ENCODE measurements around the gene LRRK1.

Gene LRRK1

GRCh38 chr15:100940767-100941379 lies 21.7 kb downstream of the LRRK1 start:
- no peak overlapping the region for H3K27ac ChIP-seq (ENCODE audit: low read length)
- H3K4me1 ChIP-seq (ENCODE audit: control insufficient read depth, insufficient read depth, low read length), result no peaks in the 10 kb centered on the region
- H3K36me3 ChIP-seq (ENCODE audit: control insufficient read depth in 2 of 2, insufficient read depth in 2 of 2, low read length in 2 of 2), result no peaks in the 10 kb centered on the region
- H3K9ac ChIP-seq (ENCODE audit: low read length in 2 of 2), result no peak overlapping the region
- H3K4me3 ChIP-seq (ENCODE audit: low read length in 2 of 2), result no peak overlapping the region
- H3K9me3 ChIP-seq (ENCODE audit: control insufficient read depth in 2 of 2, low read length in 2 of 2), result peaks cover 0 to 5% of the 10 kb centered on the region in 2 donors
- no peaks in the 10 kb centered on the region for H3K27me3 ChIP-seq (ENCODE audit: control insufficient read depth in 1 of 2, insufficient read depth in 2 of 2, low read length in 2 of 2)

DNA sequence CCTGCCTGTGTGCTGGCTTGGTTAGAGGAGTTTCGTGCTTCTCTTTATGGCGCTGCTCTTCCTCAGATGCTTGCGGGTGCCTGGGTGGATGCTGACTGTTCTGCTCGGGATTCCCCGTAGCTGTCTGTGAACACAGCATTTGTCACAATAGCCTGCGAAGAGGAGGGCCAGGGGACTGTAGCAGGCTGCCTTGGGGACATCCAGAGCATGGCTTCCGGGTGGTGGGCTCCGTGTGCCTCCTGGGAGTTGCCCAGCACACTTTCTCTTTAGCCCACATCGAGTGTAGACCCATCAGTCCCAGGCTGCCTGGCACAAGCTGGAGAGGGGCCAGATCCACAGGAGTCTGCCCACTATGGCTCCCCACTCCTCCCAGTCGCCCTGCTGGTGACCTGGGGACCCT lies 22.4 kb downstream of the LRRK1 start:
- Histone ChIP-seq H3K27ac (ENCODE audit: low read length) (no peak overlapping the region), H3K36me3 (ENCODE audit: control insufficient read depth in 2 of 2, insufficient read depth in 2 of 2, low read length in 2 of 2) (no peaks in the 10 kb centered on the region), H3K27me3 (ENCODE audit: control insufficient read depth in 1 of 2, insufficient read depth in 2 of 2, low read length in 2 of 2) (no peaks in the 10 kb centered on the region), H3K4me3 (ENCODE audit: low read length in 2 of 2) (no peak overlapping the region), H3K9me3 (ENCODE audit: control insufficient read depth in 2 of 2, low read length in 2 of 2) (peaks cover 0 to 4% of the 10 kb centered on the region in 2 donors), H3K9ac (ENCODE audit: low read length in 2 of 2) (no peak overlapping the region), H3K4me1 (ENCODE audit: control insufficient read depth, insufficient read depth, low read length) (no peaks in the 10 kb centered on the region)

DNA sequence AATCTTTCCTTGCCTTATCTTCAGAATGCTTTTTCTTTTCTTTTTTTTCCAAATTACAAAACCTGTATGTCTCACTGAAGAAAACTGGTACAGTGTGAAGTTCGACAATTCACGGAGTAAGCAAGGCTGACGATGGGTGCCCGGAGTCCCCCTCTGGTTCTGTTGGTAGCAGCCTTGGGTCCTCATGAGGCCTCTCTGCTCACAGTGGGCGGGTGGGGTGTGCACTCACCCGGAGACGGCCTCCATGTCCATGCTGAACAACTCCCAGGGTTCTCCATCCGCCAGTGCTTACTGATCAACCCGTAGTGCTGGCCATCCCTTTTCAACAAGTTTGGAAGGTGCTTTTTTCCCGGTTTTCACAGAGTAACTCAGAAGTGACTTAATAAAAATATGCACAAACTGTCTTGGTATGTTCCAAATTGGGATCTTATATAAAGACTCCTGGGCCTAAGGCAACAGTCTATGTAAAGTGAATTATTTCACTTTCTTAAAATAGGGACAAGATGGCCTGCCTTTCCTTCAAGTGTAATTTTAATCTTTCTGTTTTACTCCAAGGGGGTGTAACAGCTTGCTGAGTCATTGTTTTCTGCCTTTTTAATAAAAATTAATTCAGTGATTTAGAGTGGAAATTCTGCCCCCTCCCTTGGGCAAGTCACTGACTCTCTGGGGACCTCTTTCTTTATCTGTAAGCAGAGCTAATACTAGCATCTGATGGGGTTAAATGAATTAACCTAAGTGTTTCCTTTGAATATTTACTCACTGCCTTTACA lies 23.7 kb downstream of the LRRK1 start:
- Histone ChIP-seq H3K27ac (ENCODE audit: low read length) (no peak overlapping the region), H3K9ac (ENCODE audit: low read length in 2 of 2) (no peak overlapping the region), H3K9me3 (ENCODE audit: control insufficient read depth in 2 of 2, low read length in 2 of 2) (no peaks in the 10 kb centered on the region)

DNA sequence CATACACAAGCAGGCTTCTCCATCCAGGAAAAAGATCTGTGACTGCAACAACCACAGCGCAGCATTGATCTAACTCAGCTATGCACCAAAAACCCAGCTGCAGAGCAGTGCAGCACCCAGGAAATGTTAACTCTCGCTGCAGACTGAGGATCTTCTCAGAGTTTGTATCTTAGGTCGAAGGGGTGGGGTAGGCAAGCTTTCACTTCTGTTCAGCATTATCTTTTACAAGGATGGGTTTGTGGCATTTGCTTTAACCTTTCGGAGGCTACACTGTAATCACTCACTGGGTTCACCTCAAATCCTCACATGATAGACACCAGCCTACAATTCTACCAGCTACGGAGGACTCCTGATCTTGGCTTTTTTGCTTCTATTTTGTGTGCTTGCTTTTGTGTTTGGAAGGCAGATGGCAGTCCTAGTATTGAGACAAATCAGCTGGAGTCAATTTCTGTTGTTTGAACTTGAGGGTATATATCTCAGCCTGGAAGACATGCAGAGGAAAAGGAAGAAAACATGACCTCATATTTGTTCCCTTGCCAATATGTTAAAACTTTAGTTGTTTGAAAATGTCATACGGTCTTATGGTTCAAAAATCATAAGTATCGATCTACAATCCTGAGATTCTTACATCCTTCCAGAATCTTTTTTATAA lies 25.2 kb downstream of the LRRK1 start:
- H3K36me3 ChIP-seq (ENCODE audit: control insufficient read depth in 2 of 2, insufficient read depth in 2 of 2, low read length in 2 of 2), result no peaks in the 10 kb centered on the region
- H3K4me1 ChIP-seq (ENCODE audit: control insufficient read depth, insufficient read depth, low read length), result no peaks in the 10 kb centered on the region
- no peaks in the 10 kb centered on the region for H3K9me3 ChIP-seq (ENCODE audit: control insufficient read depth in 2 of 2, low read length in 2 of 2)
- no peak overlapping the region for H3K9ac ChIP-seq (ENCODE audit: low read length in 2 of 2)
- no peak overlapping the region for H3K27ac ChIP-seq (ENCODE audit: low read length)
- H3K4me3 ChIP-seq (ENCODE audit: low read length in 2 of 2), result no peak overlapping the region
- H3K27me3 ChIP-seq (ENCODE audit: control insufficient read depth in 1 of 2, insufficient read depth in 2 of 2, low read length in 2 of 2), result peaks cover 0 to 5% of the 10 kb centered on the region in 2 donors

More for the DNA sequence above, 23.7 kb downstream of the LRRK1 start:
- Histone ChIP-seq H3K36me3 (ENCODE audit: control insufficient read depth in 2 of 2, insufficient read depth in 2 of 2, low read length in 2 of 2) (no peaks in the 10 kb centered on the region), H3K4me3 (ENCODE audit: low read length in 2 of 2) (no peak overlapping the region), H3K4me1 (ENCODE audit: control insufficient read depth, insufficient read depth, low read length) (no peaks in the 10 kb centered on the region), H3K27me3 (ENCODE audit: control insufficient read depth in 1 of 2, insufficient read depth in 2 of 2, low read length in 2 of 2) (peaks cover 0 to 2% of the 10 kb centered on the region in 2 donors)

DNA sequence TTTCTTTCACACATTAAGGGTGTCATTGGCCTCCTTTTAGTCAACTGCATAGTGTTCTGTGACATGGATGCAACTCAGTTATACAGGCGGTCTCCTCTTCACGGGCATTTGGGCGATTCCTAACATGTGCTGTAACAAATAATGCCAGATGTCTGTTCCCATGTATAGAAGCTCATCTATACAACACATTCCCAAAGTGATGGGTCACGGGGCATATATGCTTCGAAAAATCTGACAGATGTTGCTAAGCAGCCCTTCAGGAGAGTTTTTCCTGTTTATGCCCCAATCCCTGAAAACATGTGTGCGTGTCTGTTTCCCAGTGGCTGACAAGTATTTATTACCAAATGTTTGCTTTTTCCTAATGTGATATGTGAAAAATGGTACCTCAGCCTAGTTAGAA lies 25.8 kb downstream of the LRRK1 start:
- H3K27me3 ChIP-seq (ENCODE audit: control insufficient read depth in 1 of 2, insufficient read depth in 2 of 2, low read length in 2 of 2), result peaks cover 0 to 5% of the 10 kb centered on the region in 2 donors

DNA sequence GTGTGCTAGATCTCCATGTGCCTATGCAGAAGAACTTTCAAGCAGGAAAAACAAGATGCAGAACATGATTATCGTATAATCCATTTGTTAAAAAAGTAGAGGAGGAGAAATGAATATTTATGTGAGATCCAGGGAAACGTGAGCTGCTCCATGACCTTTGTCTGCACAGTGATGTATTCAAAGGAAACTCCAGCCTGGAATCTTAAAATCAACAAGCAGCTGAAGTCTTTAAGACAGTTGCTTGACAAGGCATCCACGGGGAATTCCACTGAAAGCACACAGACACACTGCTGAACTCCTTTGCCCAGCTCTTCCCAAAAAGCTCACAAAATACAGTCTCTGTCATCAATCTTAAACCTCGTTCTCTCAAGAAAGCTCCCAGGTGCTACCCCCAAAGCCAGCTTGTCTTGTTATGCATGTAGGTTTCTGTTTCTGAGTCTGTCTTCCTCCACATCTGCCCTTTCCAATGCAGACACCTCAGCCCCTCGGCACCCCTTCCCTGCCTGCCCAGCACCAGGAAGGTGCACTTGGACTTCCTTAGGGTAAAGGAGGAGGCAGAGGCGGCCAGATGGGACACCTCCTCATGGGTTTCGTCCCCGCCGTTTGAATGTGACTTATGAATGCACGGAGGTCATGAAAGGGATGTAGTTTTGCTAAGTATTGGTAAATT lies 28.7 kb downstream of the LRRK1 start:
- no peak overlapping the region for H3K9ac ChIP-seq (ENCODE audit: low read length in 2 of 2)
- H3K27ac ChIP-seq (ENCODE audit: low read length), result no peak overlapping the region
- no peaks in the 10 kb centered on the region for H3K36me3 ChIP-seq (ENCODE audit: control insufficient read depth in 2 of 2, insufficient read depth in 2 of 2, low read length in 2 of 2)
- H3K4me3 ChIP-seq (ENCODE audit: low read length in 2 of 2), result no peak overlapping the region
- no peaks in the 10 kb centered on the region for H3K4me1 ChIP-seq (ENCODE audit: control insufficient read depth, insufficient read depth, low read length)
- H3K27me3 ChIP-seq (ENCODE audit: control insufficient read depth in 1 of 2, insufficient read depth in 2 of 2, low read length in 2 of 2), result peaks cover 0 to 5% of the 10 kb centered on the region in 2 donors
- no peaks in the 10 kb centered on the region for H3K9me3 ChIP-seq (ENCODE audit: control insufficient read depth in 2 of 2, low read length in 2 of 2)

More for the DNA sequence above, 25.8 kb downstream of the LRRK1 start:
- no peak overlapping the region for H3K9ac ChIP-seq (ENCODE audit: low read length in 2 of 2)
- no peaks in the 10 kb centered on the region for H3K4me1 ChIP-seq (ENCODE audit: control insufficient read depth, insufficient read depth, low read length)
- no peaks in the 10 kb centered on the region for H3K9me3 ChIP-seq (ENCODE audit: control insufficient read depth in 2 of 2, low read length in 2 of 2)
- no peak overlapping the region for H3K4me3 ChIP-seq (ENCODE audit: low read length in 2 of 2)
- H3K27ac ChIP-seq (ENCODE audit: low read length), result no peak overlapping the region
- H3K36me3 ChIP-seq (ENCODE audit: control insufficient read depth in 2 of 2, insufficient read depth in 2 of 2, low read length in 2 of 2), result no peaks in the 10 kb centered on the region

GRCh38 chr15:100948430-100948762 lies 29.2 kb downstream of the LRRK1 start:
- Histone ChIP-seq H3K9ac (ENCODE audit: low read length in 2 of 2) (no peak overlapping the region), H3K27ac (ENCODE audit: low read length) (no peak overlapping the region), H3K4me3 (ENCODE audit: low read length in 2 of 2) (no peak overlapping the region), H3K27me3 (ENCODE audit: control insufficient read depth in 1 of 2, insufficient read depth in 2 of 2, low read length in 2 of 2) (peaks cover 0 to 5% of the 10 kb centered on the region in 2 donors), H3K36me3 (ENCODE audit: control insufficient read depth in 2 of 2, insufficient read depth in 2 of 2, low read length in 2 of 2) (no peaks in the 10 kb centered on the region), H3K4me1 (ENCODE audit: control insufficient read depth, insufficient read depth, low read length) (no peaks in the 10 kb centered on the region), H3K9me3 (ENCODE audit: control insufficient read depth in 2 of 2, low read length in 2 of 2) (no peaks in the 10 kb centered on the region)

GRCh38 chr15:100949691-100950090 lies 30.5 kb downstream of the LRRK1 start:
- no peaks in the 10 kb centered on the region for H3K36me3 ChIP-seq (ENCODE audit: control insufficient read depth in 2 of 2, insufficient read depth in 2 of 2, low read length in 2 of 2)
- no peaks in the 10 kb centered on the region for H3K4me1 ChIP-seq (ENCODE audit: control insufficient read depth, insufficient read depth, low read length)
- H3K9ac ChIP-seq (ENCODE audit: low read length in 2 of 2), result no peak overlapping the region
- no peak overlapping the region for H3K4me3 ChIP-seq (ENCODE audit: low read length in 2 of 2)
- peaks cover 0 to 5% of the 10 kb centered on the region in 2 donors for H3K27me3 ChIP-seq (ENCODE audit: control insufficient read depth in 1 of 2, insufficient read depth in 2 of 2, low read length in 2 of 2)
- no peaks in the 10 kb centered on the region for H3K9me3 ChIP-seq (ENCODE audit: control insufficient read depth in 2 of 2, low read length in 2 of 2)
- H3K27ac ChIP-seq (ENCODE audit: low read length), result no peak overlapping the region

DNA sequence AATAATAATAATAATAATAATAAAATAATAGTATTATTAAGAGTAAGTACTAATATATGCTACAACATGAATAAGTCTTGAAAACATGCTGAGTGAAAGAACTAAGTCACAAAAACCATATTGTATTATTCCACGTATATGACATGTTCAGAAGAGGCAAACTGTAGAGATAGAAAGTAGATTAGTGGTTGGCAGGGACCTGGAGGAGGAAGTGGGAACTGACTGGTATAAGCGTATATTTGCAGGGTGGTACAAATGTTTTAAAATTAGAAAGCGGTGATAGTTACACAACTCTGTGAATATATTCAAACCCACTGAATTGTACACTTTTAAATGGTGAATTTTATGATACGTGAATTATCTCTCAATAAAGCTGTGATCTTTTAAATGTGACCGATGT lies 32.8 kb downstream of the LRRK1 start:
- Histone ChIP-seq H3K27ac (ENCODE audit: low read length) (no peak overlapping the region), H3K27me3 (ENCODE audit: control insufficient read depth in 1 of 2, insufficient read depth in 2 of 2, low read length in 2 of 2) (peaks cover 0 to 5% of the 10 kb centered on the region in 2 donors), H3K9me3 (ENCODE audit: control insufficient read depth in 2 of 2, low read length in 2 of 2) (no peaks in the 10 kb centered on the region), H3K4me1 (ENCODE audit: control insufficient read depth, insufficient read depth, low read length) (no peaks in the 10 kb centered on the region), H3K4me3 (ENCODE audit: low read length in 2 of 2) (no peak overlapping the region), H3K9ac (ENCODE audit: low read length in 2 of 2) (no peak overlapping the region), H3K36me3 (ENCODE audit: control insufficient read depth in 2 of 2, insufficient read depth in 2 of 2, low read length in 2 of 2) (no peaks in the 10 kb centered on the region)

DNA sequence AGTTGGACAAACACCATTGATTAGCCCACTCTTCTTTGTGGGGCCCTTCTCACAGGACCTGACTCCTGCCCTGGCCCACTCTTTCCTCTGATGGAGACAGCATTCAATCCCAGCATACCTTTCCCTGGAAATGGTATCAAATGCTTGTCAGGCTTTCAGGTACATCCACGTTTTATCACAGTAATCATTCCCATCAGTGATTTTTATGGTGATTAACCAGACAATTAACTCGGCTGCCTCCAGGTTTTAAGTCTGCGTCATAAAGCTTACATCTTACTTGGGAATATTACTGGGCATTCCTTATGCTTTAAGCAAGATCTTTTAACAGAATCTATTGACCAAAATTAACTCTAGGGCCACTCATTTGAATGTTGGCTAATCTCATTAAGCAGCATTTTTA lies 33.4 kb downstream of the LRRK1 start:
- no peaks in the 10 kb centered on the region for H3K36me3 ChIP-seq (ENCODE audit: control insufficient read depth in 2 of 2, insufficient read depth in 2 of 2, low read length in 2 of 2)
- H3K4me1 ChIP-seq (ENCODE audit: control insufficient read depth, insufficient read depth, low read length), result no peaks in the 10 kb centered on the region
- no peaks in the 10 kb centered on the region for H3K9me3 ChIP-seq (ENCODE audit: control insufficient read depth in 2 of 2, low read length in 2 of 2)
- no peak overlapping the region for H3K9ac ChIP-seq (ENCODE audit: low read length in 2 of 2)
- H3K27me3 ChIP-seq (ENCODE audit: control insufficient read depth in 1 of 2, insufficient read depth in 2 of 2, low read length in 2 of 2), result peaks cover 0 to 5% of the 10 kb centered on the region in 2 donors
- H3K4me3 ChIP-seq (ENCODE audit: low read length in 2 of 2), result no peak overlapping the region
- no peak overlapping the region for H3K27ac ChIP-seq (ENCODE audit: low read length)

All from stomach smooth muscle (tissue), 2 donors.